ENCODE data around the gene XAF1.

XAF1 gene

DNA sequence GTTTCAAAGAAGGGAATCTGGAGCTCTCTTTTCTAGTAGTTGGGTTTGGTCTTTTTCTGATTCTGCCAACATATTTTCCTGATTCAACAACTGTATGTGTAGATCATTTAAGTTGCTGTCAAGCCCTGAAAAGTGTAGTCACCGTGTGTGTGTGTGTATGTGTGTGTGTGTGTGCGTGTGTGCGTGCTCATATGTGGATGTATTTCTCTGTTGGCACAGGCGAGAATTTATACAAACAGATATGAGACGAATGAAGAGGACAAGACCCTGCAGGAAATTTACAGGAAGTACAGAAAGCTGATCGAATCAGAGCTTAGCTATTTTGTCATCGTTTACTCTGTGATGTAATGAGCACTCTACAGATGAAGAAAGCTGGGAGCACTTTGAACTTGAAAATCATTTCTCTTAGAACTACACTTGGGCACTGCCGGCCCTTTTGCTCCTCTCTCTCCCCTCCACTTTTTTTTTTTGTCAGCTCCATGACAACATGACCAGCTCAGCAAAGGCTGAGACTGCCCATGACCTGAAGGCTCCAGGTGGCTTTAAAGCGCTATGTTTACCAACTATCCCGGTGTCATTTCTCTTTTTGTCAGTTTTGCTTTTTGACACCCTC is 31.3 kb downstream of the XAF1 start:
- Histone ChIP-seq H3K4me3 (ENCODE audit: low read length, poor library complexity, severe bottlenecking) (no peak overlapping the region), H3K4me1 (ENCODE audit: insufficient read depth, low read length, poor library complexity, severe bottlenecking) (no peaks in the 10 kb centered on the region), H2AFZ (ENCODE audit: low read length) (no peak overlapping the region)

GRCh38 chr17:6789146-6789545 is 33.3 kb downstream of the XAF1 start:
- Histone ChIP-seq H3K4me2 (ENCODE audit: low read depth, low read length, poor library complexity, severe bottlenecking) (no peak overlapping the region), H3K4me1 (ENCODE audit: insufficient read depth, low read length, poor library complexity, severe bottlenecking) (no peaks in the 10 kb centered on the region), H2AFZ (ENCODE audit: low read length) (no peak overlapping the region), H3K27me3 (ENCODE audit: insufficient read depth, low read length, poor library complexity, severe bottlenecking) (no peaks in the 10 kb centered on the region), H3K36me3 (ENCODE audit: insufficient read depth, low read length) (no peaks in the 10 kb centered on the region), H3K79me2 (ENCODE audit: insufficient read depth, low read length) (no peaks in the 10 kb centered on the region), H3K4me3 (ENCODE audit: low read length, poor library complexity, severe bottlenecking) (no peak overlapping the region), H3F3A (ENCODE audit: low read depth) (no peaks in the 10 kb centered on the region), H3K9me3 (ENCODE audit: insufficient read depth, low read depth, low read length) (no peaks in the 10 kb centered on the region), H4K20me1 (ENCODE audit: insufficient read depth, low read length, poor library complexity, severe bottlenecking) (no peaks in the 10 kb centered on the region), H3K9me2 (replicated peaks; ENCODE audit: low read depth, low read length) (no peaks in the 10 kb centered on the region), H3K9ac (ENCODE audit: low read depth, low read length, poor library complexity, severe bottlenecking) (no peak overlapping the region)
- TF ChIP-seq CTCF (conservative IDR thresholded peaks at IDR 0.05; ENCODE audit: low read length) (no peak), EZH2phosphoT487 (IDR thresholded peaks at IDR 0.05; ENCODE audit: borderline replicate concordance) (no peak)

More for the DNA sequence above, 31.3 kb downstream of the XAF1 start:
- H3K4me2 ChIP-seq (ENCODE audit: low read depth, low read length, poor library complexity, severe bottlenecking): no peak overlapping the region
- H3F3A ChIP-seq (ENCODE audit: low read depth): no peaks in the 10 kb centered on the region
- H3K9me2 ChIP-seq (replicated peaks; ENCODE audit: low read depth, low read length): no peaks in the 10 kb centered on the region
- H4K20me1 ChIP-seq (ENCODE audit: insufficient read depth, low read length, poor library complexity, severe bottlenecking): no peaks in the 10 kb centered on the region
- H3K9ac ChIP-seq (ENCODE audit: low read depth, low read length, poor library complexity, severe bottlenecking): no peak overlapping the region
- no peaks in the 10 kb centered on the region for H3K27me3 ChIP-seq (ENCODE audit: insufficient read depth, low read length, poor library complexity, severe bottlenecking)
- H3K9me3 ChIP-seq (ENCODE audit: insufficient read depth, low read depth, low read length): no peaks in the 10 kb centered on the region
- no peaks in the 10 kb centered on the region for H3K79me2 ChIP-seq (ENCODE audit: insufficient read depth, low read length)
- TF ChIP-seq CTCF (conservative IDR thresholded peaks at IDR 0.05; ENCODE audit: low read length) (no peak), EZH2phosphoT487 (IDR thresholded peaks at IDR 0.05; ENCODE audit: borderline replicate concordance) (no peak)
- H3K36me3 ChIP-seq (ENCODE audit: insufficient read depth, low read length): no peaks in the 10 kb centered on the region

DNA sequence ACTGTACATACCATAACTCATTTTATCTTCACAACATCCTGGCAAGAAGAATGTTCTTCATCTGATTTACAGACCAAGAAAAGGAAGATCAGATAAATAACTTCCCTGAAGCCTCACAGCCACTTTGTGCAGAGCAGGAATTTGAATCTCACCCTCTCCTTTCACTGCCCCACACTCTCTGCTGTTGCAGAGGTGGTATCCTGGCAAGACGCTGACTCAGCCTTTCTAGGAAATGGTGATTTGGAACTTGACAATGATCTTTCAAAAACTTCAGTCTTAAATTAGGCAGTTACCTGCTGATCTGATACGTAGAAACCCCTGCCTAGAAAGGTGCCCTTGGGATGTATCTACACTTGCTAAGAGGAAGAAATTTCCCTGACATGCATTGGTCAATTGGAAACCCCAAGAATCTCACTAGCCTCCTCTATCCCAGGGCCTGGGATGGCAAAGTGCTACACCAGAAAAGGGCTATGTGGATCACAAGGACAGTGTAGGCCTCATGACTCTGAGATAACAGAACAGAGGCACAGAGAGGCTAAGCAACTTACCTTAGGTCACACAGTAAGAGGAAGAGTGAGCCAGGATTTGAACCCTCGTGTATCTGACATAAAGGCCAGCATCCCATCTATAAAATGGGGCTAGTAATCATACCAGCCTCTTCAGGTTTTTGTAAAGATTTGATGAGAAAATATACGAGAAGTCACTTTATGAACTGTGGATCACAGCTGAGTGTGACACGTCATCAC is 38.1 kb downstream of the XAF1 start:
- Histone ChIP-seq H3K9me3 (ENCODE audit: insufficient read depth, low read depth, low read length) (no peaks in the 10 kb centered on the region), H3K9ac (ENCODE audit: low read depth, low read length, poor library complexity, severe bottlenecking) (no peak overlapping the region), H4K20me1 (ENCODE audit: insufficient read depth, low read length, poor library complexity, severe bottlenecking) (no peaks in the 10 kb centered on the region), H2AFZ (ENCODE audit: low read length) (no peak overlapping the region), H3K4me1 (ENCODE audit: insufficient read depth, low read length, poor library complexity, severe bottlenecking) (no peaks in the 10 kb centered on the region), H3K4me3 (ENCODE audit: low read length, poor library complexity, severe bottlenecking) (no peak overlapping the region), H3K9me2 (replicated peaks; ENCODE audit: low read depth, low read length) (no peaks in the 10 kb centered on the region), H3K36me3 (ENCODE audit: insufficient read depth, low read length) (no peaks in the 10 kb centered on the region), H3F3A (ENCODE audit: low read depth) (no peaks in the 10 kb centered on the region), H3K4me2 (ENCODE audit: low read depth, low read length, poor library complexity, severe bottlenecking) (no peak overlapping the region), H3K27me3 (ENCODE audit: insufficient read depth, low read length, poor library complexity, severe bottlenecking) (no peaks in the 10 kb centered on the region), H3K79me2 (ENCODE audit: insufficient read depth, low read length) (no peaks in the 10 kb centered on the region)
- no peak for TF ChIP-seq CTCF (conservative IDR thresholded peaks at IDR 0.05; ENCODE audit: low read length)
- no peak for TF ChIP-seq EZH2phosphoT487 (IDR thresholded peaks at IDR 0.05; ENCODE audit: borderline replicate concordance)

Data from Loucy (cell line).